ENCODE measurements around the gene CAPN6.

The CAPN6 gene, protein sequence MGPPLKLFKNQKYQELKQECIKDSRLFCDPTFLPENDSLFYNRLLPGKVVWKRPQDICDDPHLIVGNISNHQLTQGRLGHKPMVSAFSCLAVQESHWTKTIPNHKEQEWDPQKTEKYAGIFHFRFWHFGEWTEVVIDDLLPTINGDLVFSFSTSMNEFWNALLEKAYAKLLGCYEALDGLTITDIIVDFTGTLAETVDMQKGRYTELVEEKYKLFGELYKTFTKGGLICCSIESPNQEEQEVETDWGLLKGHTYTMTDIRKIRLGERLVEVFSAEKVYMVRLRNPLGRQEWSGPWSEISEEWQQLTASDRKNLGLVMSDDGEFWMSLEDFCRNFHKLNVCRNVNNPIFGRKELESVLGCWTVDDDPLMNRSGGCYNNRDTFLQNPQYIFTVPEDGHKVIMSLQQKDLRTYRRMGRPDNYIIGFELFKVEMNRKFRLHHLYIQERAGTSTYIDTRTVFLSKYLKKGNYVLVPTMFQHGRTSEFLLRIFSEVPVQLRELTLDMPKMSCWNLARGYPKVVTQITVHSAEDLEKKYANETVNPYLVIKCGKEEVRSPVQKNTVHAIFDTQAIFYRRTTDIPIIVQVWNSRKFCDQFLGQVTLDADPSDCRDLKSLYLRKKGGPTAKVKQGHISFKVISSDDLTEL

DNA sequence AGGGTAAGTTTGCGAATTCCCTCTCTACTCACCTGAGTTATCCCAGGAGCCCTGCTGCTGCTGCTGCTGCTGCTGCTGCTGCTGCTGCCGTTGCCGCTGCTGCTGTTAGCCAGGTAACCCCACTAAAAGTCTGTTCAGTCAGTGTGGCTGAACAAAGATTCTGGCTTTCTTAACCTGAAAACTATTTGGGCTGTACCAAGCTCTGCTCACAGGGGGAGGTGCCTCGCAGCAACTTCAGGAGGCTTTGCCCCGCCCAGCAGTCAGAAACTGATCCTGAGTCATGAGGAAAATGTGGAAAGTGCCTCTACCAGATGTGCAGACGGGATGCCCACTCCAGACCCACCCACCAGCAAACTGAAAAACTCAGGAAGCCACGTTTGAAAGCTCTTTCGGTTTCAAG lies at the start of gene CAPN6:
Gene CAPN6 (minus strand): TSS at position 145 of the 400 bp plus-strand sequence. CDS start 6,547 bp downstream, outside the sequence.
- FAIRE-seq, result no peak

DNA sequence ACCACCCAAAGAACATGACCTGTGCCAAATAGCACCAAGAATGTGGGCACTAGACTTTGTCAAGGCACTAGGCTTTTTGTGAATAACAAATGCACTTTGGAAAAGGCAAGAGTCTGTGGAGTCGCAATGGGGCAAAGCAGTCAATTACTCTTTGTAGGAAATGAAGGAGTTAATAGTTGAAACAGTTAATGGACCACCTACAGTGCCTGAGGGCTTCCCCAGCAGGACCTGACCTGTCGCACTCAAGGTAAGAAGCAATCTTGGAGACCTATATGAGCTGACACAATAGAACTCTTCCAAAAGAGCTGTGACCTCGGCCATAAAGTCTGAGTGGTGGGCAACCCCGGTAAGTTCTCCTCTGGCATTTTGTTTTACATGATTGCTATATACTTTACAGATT lies 49.2 kb upstream of the CAPN6 start:
- no peak for FAIRE-seq

DNA sequence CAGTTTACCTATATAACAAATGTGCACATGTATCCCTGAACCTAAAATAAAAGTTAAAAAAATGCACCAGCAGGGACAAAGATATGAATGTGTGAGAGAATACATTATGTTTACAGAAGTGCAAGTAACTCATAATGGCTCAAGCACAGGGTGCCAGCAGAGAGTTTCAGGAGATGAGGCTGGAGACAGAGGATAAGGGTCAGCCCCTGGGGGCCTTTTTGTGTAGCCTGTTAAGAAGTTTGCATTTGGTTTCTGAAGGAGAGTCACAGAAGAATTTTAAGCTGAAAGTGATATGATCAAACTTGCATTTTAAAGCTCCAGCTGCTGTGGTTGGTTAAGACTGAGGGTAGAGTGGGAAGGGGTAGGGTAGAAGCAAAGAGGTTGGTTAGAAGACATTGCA lies 48.6 kb upstream of the CAPN6 start:
- no peak for FAIRE-seq

DNA sequence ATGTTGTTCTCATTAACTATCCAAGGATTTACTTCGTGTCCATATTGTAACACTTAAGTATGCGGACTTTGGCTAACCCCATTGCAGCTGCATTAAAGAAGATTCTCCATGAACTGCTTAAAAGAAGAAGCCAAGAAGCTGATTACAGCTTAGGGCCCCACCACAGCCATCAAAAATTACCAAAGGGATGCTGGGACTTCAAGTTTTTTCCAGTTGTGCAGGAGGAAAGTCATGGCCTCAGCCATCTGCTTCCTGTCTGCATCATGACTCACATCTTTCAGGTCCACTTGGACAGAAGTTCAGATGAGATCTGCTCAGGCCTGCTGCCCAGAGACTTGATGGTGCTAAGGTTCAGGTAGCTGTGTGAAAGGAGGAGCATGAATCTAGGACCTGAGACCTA lies 38.8 kb upstream of the CAPN6 start:
- FAIRE-seq, result no peak

DNA sequence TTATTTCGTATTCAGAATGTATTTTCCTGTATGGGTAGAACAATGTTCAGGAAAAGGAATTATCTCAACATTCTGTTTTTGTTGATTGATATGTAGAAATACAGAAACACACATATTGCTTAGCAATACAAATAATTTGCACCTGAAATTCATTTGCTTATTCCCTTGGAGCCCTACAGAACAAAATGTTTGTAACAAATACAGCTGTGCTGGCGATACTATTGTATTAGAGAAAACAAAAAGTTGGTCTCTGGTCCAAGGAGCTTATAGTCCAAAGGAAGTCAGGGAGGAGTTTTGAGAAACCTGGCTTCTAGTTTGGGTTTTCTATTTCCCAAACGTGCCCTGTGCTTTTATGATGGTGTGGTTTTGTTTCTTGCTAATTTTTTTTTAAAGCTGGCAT lies 37.8 kb upstream of the CAPN6 start:
- no peak for FAIRE-seq

DNA sequence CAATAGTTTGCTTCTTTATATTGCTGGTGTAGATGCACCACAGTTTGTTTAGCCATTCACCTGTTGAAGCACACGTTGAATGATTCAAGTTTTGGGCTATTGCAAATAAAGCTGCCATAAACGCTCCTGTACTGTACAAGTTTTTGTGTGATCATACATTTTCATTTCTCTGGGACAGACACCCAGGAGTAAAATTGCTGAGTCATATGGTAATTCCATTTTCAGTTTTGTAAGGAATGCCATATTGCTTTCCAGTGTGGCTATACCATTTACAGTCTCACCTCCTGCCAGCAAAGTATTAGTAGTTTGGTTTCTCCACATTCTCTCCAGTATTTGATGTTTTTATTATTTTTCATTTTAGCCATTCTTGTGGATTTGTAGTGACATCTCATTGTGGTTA lies 32.0 kb upstream of the CAPN6 start:
- no peak for FAIRE-seq

DNA sequence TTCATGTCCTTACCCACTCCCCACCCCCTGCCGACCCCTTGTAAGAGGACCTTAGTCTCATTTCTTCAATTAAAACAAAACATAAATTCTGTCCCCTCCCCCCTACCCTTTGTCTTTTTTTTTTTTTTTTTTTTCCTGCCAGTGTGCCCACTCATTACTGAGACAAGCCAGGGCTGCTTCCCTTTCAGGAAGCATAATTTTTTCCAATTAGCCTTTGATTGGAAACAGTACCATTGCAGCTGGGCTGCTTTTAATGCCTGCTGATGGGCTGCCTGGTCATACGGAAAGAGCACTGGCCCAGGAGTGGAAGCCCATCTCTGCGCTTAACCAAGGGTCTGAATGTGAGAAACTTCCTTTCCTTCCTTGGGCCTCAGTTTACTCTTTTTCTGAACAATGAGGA lies 18.6 kb upstream of the CAPN6 start:
- no peak for FAIRE-seq

DNA sequence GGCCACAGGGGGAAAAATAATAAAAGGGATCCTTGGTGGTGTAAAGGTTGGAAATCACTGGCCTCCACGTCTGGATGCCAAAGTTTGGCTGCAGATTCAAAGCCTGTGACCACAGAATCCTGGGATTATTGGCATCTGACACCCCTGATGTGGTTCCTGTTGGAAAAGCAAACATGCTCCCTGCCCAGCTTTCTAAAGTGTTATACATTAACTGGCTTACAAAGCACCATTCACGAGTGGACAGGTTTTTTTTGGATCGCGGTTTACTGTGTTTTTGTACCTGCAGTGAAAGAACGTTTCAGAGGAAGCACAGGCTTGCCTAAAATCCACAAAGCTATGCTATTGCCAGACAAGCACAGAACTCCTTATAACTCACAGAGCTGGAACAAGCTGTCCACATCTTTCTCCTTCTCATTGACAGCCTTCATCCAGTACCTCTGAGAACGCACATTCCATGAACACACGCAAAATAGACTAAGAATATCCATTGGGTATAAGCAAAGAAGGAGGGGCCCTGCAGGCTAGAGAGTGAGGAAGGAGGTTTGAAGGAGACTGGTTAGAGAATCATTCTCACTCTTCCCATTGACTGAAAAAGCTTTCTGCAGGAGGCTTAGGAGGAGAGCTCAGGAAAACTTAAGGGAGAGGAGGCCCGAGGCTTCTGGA lies 14.5 kb upstream of the CAPN6 start:
- no peak for FAIRE-seq

DNA sequence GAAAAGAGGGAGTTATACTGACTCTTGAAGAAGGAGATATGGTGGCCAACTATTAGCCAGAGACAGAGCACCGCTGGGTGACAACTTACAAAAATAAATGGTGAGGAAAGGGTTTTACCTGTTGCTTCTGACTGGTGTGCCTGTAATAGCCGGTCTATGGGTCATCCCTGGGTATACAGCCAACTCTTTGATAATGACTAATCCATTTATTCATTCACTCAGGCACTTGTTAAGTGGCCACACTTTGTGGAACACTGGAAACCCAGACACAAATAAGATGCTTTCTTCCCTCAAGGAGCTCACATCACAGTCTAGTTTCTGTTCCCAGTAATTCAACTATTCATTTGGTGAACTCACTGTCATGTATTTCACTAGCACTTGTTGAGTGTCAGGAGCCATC lies 13.2 kb upstream of the CAPN6 start:
- FAIRE-seq, result no peak

DNA sequence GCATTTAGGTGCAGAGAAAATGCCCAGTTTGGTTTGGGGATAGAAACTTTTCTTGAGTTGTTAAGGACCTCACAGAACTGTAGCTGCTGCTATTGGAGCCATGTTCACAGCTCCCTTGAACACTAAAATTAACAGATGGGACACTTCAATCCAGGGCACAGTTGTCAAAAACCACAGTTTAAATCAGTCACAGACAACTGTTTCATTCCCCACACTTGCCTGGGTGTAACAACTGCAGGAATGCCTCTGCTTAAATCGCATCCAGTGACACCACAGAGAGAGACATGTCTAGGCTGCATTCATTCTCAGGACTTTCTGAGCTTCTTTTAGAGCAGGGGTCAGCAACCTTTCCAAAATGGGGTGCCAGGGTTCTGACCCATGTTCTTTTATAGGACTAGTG lies 12.7 kb upstream of the CAPN6 start:
- no peak for FAIRE-seq

DNA sequence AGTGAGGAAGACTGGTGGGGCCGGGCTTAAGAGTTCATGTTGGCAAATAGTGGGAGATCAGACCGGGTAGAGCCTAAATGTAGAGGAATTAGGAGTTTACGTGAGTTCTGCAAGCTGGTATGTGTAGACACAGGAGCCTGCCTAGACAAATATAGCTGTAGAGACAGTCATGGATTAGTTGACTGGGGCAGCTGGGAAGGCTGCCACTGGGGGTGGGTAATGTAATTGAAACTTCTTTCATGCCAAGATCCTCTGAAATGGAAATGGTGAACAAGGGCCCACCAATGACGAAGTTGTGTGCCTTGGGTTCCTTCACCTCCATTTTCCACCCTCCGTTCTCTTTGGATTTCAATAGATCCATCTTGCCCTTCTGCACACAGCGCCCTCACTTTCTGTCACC lies 11.9 kb upstream of the CAPN6 start:
- FAIRE-seq, result no peak

DNA sequence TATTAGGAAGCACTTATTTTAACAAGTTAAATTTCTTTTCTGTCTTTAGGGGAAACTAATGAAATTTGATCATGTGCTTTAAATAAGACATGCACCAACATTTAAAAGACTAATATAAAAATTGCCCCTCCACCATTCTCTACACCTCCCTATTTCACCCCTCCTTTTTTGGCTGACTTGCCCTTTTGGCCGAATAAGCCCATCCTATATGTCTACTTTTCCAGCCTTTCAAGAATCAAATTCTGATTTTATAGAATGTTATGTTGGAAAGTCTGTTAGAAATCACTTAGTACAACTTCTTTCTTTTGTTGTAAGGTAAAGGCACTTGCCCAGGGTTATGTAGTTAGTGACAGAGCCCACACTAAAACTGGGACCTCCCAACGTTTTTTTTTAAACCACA lies 1.8 kb downstream of the CAPN6 start:
- FAIRE-seq, result no peak

DNA sequence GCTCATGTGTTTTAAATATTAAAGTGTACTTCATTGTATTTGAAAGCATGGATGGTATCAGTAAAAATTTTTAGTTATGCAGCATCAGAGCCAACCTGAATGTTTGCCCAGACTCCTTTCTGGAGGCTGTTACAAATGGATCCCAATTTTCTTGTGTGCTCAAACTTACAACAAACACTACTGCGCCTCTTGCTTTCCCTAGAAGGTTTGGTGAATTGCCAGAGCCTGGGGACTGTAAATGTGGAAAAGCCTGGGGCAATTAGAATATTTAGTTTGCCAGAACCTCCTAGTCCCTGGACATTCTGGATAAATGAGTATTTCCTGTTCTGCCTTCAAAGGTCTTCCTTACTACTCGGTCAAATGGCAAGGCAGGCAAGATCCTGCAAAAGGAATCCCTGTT lies 4.8 kb downstream of the CAPN6 start:
- no peak for FAIRE-seq

DNA sequence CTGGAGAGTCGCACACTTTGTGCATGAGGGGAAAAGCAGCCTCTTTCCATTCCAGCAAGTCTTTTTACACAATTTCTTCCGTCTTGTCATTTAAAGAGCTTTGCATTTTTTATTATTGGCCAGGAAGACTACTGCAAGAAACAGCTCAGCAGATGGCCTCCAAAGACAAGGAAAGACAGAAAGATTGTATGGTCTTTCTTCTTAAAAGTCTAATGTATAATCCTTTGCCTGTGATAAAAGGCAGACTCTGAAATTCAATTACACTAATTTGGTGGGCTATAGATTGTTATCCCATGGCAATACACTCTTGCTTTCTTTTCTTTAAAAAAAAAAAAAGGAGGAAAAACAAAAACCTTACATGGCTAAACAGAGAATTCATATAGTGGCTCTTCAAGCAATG lies 5.9 kb downstream of the CAPN6 start:
- no peak for FAIRE-seq

DNA sequence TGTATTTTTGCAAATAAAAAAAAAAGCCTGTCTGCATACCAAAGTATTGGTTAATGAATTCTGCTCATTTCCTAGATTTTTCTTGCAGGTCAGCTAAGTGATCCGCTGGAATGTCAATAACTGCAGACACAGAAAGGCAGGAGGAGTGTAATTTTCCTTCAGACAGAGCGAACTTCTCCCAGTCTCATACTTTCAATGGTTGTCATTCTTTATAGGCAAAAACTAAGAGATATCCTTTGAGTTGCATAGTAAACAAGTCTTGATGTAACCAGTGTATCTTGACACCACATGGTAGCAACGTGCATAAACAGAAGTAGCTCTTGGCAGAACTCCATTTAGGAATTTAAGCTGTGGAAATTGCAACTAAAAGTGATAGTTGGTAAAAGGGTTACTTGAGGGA lies 8.2 kb downstream of the CAPN6 start:
- no peak for FAIRE-seq

DNA sequence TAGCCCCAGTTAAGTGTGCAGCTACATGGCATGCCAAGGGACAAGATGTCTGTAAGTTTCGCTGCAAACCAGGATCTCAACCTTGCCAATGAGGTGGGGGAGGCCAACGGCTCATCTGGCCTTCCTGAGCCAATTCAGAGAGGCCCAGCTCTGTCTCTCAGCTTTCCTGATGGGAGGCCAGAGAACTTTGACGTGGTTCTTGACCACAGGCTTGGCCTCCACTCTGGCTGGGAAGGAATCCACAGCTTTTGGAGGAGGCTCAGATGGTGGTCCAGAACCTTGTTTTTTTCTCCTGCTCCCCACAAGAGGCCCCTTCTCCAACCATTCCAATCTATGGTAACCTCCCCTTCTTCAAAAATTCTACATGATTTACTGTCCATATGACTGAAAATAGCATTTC lies 9.8 kb downstream of the CAPN6 start:
- no peak for FAIRE-seq

DNA sequence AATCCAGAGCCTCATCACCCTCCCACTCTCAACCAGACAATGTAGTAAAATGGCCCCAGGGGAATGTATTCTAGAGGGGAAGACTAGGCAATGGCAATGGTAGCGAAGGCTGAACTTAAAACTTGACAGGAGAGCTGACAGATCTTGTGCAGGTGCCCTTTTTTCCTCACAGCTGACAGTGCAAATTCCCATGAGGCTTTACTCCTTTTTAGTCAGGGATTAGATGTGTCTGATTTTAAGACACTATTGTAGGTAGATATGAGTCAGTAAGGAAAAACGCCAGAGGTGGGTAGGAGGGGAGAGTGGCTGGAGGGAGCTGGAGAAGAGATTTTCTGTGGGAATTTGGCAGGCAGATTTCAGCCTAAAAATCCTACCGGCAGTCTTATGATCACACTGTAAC lies 10.7 kb downstream of the CAPN6 start:
- FAIRE-seq, result no peak

DNA sequence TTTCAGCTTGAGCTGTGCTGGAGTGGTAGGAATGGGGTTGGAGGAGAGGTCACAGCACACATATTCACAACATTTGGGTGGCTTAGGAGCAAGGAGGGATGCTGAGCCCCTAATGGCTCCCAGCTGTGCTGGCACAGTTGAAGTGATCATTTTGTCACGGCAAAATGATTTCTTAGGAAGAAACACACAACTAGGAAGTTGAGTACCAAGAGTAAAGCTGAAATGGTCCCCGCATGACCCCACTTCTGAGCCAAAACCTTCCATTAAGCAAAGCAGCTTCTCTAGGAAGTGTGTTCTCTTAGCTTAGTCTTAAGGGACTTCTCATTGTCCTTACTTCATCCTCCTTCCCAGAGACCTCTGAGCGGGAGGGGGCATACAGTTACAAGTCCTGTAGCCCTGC lies 12.6 kb downstream of the CAPN6 start:
- FAIRE-seq, result no peak

DNA sequence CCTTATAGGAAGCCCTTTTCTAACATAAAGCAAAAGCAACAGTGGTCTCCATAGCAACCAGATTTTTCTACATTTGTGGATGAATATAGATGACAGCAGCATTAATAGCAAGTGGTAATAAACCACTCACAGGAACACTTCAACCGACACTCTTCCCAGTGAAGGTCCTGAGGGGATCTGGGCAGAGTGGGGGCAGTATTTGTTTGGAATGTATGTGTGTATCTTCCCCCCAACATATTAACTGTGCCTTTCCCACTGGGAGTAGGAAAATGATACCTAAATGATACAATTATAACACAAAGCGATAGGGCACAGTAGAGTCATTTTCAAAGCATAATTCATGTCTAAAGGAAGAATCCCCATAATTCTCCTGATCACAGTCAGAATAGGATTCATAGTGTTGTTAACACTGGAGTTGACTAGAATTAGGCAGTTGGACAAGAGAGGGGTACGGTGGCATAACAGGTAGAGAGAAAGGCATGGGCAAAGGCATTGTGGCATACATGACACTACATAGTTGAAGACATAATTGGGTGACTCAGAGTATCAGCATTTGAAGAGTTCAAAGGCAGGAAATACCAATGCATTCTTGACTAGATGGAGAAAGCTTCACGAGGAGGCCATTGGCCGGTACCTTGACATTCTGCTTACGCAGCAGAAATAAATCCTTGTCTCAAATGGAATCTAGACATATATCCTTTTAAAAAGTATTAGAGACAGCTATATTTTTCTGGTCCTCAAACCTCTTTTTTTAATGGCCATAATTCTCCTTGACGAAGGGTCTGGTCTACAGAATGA lies 15.2 kb downstream of the CAPN6 start:
- no peak for FAIRE-seq

DNA sequence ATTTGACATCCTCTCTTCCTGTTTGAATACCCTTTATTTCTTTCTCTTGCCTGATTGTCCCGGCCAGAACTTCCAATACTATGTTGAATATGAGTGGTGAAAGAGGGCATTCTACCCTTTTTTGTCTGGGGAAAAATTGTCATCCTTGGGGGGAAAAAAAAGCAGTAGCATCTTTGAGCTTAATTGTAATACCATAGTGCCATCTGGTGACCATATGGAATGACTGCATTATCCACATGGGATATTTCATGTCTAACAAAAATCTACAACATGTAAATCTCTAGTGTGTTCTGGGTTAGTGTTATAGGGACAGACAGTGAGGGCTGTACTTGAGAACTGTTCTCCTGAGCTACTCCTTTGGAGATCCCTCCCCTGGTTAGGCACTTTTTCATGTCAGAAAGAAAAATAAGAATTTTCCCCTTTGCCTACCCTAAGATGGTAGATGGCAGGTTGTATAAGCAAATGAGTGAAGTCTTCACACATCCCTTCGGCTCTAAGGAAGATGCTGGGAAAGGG lies 26.0 kb downstream of the CAPN6 start:
- FAIRE-seq, result no peak

DNA sequence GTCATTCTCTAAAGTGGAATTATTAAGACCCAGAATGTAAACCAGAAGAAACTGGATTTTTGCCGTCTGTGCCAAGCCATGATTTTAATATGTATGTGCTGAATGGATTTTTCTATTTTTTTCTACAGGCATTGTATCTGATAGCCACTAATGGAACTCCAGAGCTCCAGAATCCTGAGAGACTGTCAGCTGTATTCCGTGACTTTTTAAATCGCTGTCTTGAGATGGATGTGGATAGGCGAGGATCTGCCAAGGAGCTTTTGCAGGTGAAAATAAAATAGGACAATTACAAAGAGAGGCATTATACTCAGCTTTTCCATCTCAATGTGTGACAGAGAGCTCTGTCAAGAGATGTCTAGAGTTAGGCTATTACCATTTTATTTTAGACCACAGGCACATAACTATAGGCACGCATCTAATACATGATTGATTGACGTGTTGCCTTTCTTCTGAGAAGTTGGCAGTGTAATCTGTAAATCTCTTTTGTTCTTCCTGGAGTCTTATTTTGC lies 53.9 kb downstream of the CAPN6 start:
- FAIRE-seq, result no peak

DNA sequence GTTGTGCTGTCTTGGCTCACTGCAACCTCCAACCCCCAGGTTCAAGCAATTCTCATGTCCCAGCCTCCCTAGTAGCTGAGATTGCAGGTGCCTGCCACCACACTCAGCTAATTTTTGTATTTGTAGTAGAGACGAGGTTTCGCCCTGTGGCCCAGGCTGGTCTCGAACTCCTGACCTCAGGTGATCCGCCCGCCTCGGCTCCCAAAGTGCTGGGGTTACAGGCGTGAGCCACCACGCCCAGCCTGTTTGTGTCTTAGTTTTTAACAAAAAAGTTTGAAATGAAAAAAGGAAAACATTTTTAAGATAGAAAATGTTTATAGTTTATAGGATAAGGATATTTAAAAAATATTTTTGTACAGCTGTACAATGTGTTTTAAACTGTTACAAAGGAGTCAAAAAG lies 62.4 kb downstream of the CAPN6 start:
- no peak for FAIRE-seq

DNA sequence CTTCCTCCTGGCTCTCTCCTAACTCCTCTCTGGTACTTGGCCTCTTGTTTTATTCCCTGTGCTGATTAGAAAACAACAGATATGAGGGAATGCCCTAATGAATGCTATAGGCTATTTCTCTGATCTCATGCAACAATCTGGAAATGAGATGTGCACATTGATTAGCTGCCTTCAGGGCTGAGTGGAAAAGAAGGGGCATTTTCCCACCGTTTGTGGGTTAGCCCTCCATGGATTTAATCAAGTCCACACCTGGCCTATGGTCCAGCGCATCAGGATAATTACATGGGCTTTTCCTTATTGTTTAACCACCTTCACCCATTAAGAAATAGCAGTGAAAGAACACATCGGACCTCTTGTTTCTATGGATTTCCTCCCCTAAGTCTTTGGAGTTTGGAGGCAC lies 70.0 kb downstream of the CAPN6 start:
- no peak for FAIRE-seq

Measured in G401.6 (cell line).